ENCODE results near the gene SDHAF1. TPM values are rescaled to one million over a fixed set of nuclear protein-coding genes. Genes with fewer than 3 reads are reported as not detected.

SDHAF1 gene
- total RNA-seq, 1 experiment from 2014 or later = 21.0 TPM

- TF ChIP-seq SRF (IDR thresholded peaks at IDR 0.05; ENCODE audit: low read depth) = no peak
- TF ChIP-seq ZNF274 (IDR thresholded peaks at IDR 0.05; ENCODE audit: low read depth, low read length) = no peak
- TF ChIP-seq POLR2AphosphoS5 (IDR thresholded peaks at IDR 0.05; ENCODE audit: low read depth, low read length) = no peak
- no peak for TF ChIP-seq CTCF (IDR thresholded peaks at IDR 0.05 in 2 of 3, conservative IDR thresholded peaks at IDR 0.05 in 1 of 3; ENCODE audit: borderline replicate concordance in 1 of 3, insufficient read depth in 1 of 3, low read depth in 2 of 3, low read length in 2 of 3)
- TF ChIP-seq RAD21 (IDR thresholded peaks at IDR 0.05; ENCODE audit: low read depth) = no peak
Measured at GRCh38 chr19:36023432-36023831, 28.4 kb downstream of the SDHAF1 start (continued).

- CTCF ChIA-PET = no interaction called here
- Histone ChIP-seq H3K9ac (ENCODE audit: low read length) (no peak overlapping the region), H3K9me3 (ENCODE audit: control insufficient read depth in 1 of 2, insufficient read depth in 1 of 2, low read depth in 1 of 2, low read length in 2 of 2) (no peaks in the 10 kb centered on the region), H3K4me2 (ENCODE audit: low read length) (no peak overlapping the region), H3K27ac (ENCODE audit: low read depth, low read length) (no peak overlapping the region), H3K79me2 (ENCODE audit: insufficient read depth, low read length) (no peaks in the 10 kb centered on the region), H2AFZ (ENCODE audit: low read depth, low read length, poor library complexity, severe bottlenecking) (no peak overlapping the region), H3K9me2 (ENCODE audit: insufficient read depth) (no peaks in the 10 kb centered on the region), H3K4me1 (ENCODE audit: control insufficient read depth in 1 of 2, insufficient read depth in 2 of 2, low read length in 2 of 2) (no peaks in the 10 kb centered on the region), H3K4me3 (replicated peaks in 1 of 2; ENCODE audit: low read depth in 1 of 2, low read length in 2 of 2) (no peak overlapping the region), H3K27me3 (ENCODE audit: insufficient read depth, low read length) (no peaks in the 10 kb centered on the region), H4K20me1 (ENCODE audit: insufficient read depth) (no peaks in the 10 kb centered on the region), H3K36me3 (ENCODE audit: control insufficient read depth in 1 of 2, insufficient read depth in 2 of 2, low read length in 2 of 2) (peaks cover 0 to 30% of the 10 kb centered on the region in 2 experiments; a peak in 2 of 4 replicates)
- ATAC-seq = no peak
- intact Hi-C loops (cut with micrococcal nuclease) = no loop called here
- BruUV-seq (replicated peaks) = no TSS peak
- TF ChIP-seq ELF1 (IDR thresholded peaks at IDR 0.05; ENCODE audit: borderline replicate concordance, low read depth) (no peak), JUND (IDR thresholded peaks at IDR 0.05) (no peak), ZNF274 (IDR thresholded peaks at IDR 0.05; ENCODE audit: low read depth, low read length) (no peak), EZH2phosphoT487 (IDR thresholded peaks at IDR 0.05; ENCODE audit: borderline replicate concordance) (no peak)
- RAD21 ChIA-PET (ENCODE audit: low non-redundant PET in 1 of 2, low total read pairs in 2 of 2, uncharacterized antibody in 2 of 2, unreplicated experiment in 2 of 2) = no interaction called here
- DNase-seq (ENCODE audit: low read depth, low spot score) = no peak
- POLR2A ChIA-PET = no interaction called here
Measured at GRCh38 chr19:36025541-36025940, 30.6 kb downstream of the SDHAF1 start.
